ENCODE results near the gene TMEM163. TPM values are rescaled to one million over a fixed set of nuclear protein-coding genes. Genes with fewer than 3 reads are reported as not detected.

The TMEM163 gene
- total and polyA plus RNA-seq, 2 experiments from 2014 or later, result 1.1 TPM

GRCh38 chr2:134457765-134458472, 260.9 kb downstream of the TMEM163 start:
- no peak for DNase-seq (ENCODE audit: low spot score)
- no peaks in the 10 kb centered on the region for H3K9me3 ChIP-seq (ENCODE audit: low read depth)
- H3K79me2 ChIP-seq, result no peaks in the 10 kb centered on the region
- WGBS (ENCODE audit: low lambda C conversion rate, missing lambda C conversion rate), result 92% methylated on average over 18 of the region's 18 CpGs
- no peak overlapping the region for H3K27ac ChIP-seq
- H3K27me3 ChIP-seq, result no peaks in the 10 kb centered on the region
- H3K4me2 ChIP-seq, result no peak overlapping the region
- no peak overlapping the region for H3K4me3 ChIP-seq
- no peaks in the 10 kb centered on the region for H3K9me2 ChIP-seq (replicated peaks; ENCODE audit: insufficient read depth)
- no peaks in the 10 kb centered on the region for H3K36me3 ChIP-seq (replicated peaks; ENCODE audit: insufficient read depth, low read depth)
- H2AFZ ChIP-seq, result no peak overlapping the region
- no peak for TF ChIP-seq CTCF (IDR thresholded peaks at IDR 0.05; ENCODE audit: poor library complexity)
- no peaks in the 10 kb centered on the region for H3K4me1 ChIP-seq (ENCODE audit: insufficient read depth)
- H4K20me1 ChIP-seq (ENCODE audit: insufficient read depth, poor library complexity, severe bottlenecking), result no peaks in the 10 kb centered on the region

GRCh38 chr2:134457353-134457752, 261.4 kb downstream of the TMEM163 start:
- H3K79me2 ChIP-seq, result no peaks in the 10 kb centered on the region
- no peak overlapping the region for H3K4me2 ChIP-seq
- DNase-seq (ENCODE audit: low spot score), result no peak
- no peaks in the 10 kb centered on the region for H3K27me3 ChIP-seq
- H3K36me3 ChIP-seq (replicated peaks; ENCODE audit: insufficient read depth, low read depth), result no peaks in the 10 kb centered on the region
- H3K4me1 ChIP-seq (ENCODE audit: insufficient read depth), result no peaks in the 10 kb centered on the region
- H3K27ac ChIP-seq, result no peak overlapping the region
- WGBS (ENCODE audit: low lambda C conversion rate, missing lambda C conversion rate), result 98% methylated on average over 7 of the region's 7 CpGs
- no peaks in the 10 kb centered on the region for H3K9me3 ChIP-seq (ENCODE audit: low read depth)
- no peak overlapping the region for H3K4me3 ChIP-seq
- TF ChIP-seq CTCF (IDR thresholded peaks at IDR 0.05; ENCODE audit: poor library complexity) (no peak), EZH2phosphoT487 (IDR thresholded peaks at IDR 0.05; ENCODE audit: low read depth, severe bottlenecking, unreplicated experiment) (no peak), EZH2 (IDR thresholded peaks at IDR 0.05; ENCODE audit: borderline replicate concordance) (no peak)
- no peaks in the 10 kb centered on the region for H4K20me1 ChIP-seq (ENCODE audit: insufficient read depth, poor library complexity, severe bottlenecking)
- H2AFZ ChIP-seq, result no peak overlapping the region
- H3K9me2 ChIP-seq (replicated peaks; ENCODE audit: insufficient read depth), result no peaks in the 10 kb centered on the region

- H2AFZ ChIP-seq, result no peak overlapping the region
- no peak overlapping the region for H3K27ac ChIP-seq
- TF ChIP-seq EZH2phosphoT487 (IDR thresholded peaks at IDR 0.05; ENCODE audit: low read depth, severe bottlenecking, unreplicated experiment) (no peak), CTCF (IDR thresholded peaks at IDR 0.05; ENCODE audit: poor library complexity) (no peak), EZH2 (IDR thresholded peaks at IDR 0.05; ENCODE audit: borderline replicate concordance) (no peak)
- WGBS (ENCODE audit: low lambda C conversion rate, missing lambda C conversion rate), result 92% methylated on average over 10 of the region's 10 CpGs
- H3K4me1 ChIP-seq (ENCODE audit: insufficient read depth), result no peaks in the 10 kb centered on the region
- no peaks in the 10 kb centered on the region for H3K9me2 ChIP-seq (replicated peaks; ENCODE audit: insufficient read depth)
- H3K79me2 ChIP-seq, result no peaks in the 10 kb centered on the region
- H3K9me3 ChIP-seq (ENCODE audit: low read depth), result no peaks in the 10 kb centered on the region
- no peaks in the 10 kb centered on the region for H3K36me3 ChIP-seq (replicated peaks; ENCODE audit: insufficient read depth, low read depth)
- H3K4me2 ChIP-seq, result no peak overlapping the region
- H3K27me3 ChIP-seq, result no peaks in the 10 kb centered on the region
- H3K4me3 ChIP-seq, result no peak overlapping the region
- no peak for DNase-seq (ENCODE audit: low spot score)
- no peaks in the 10 kb centered on the region for H4K20me1 ChIP-seq (ENCODE audit: insufficient read depth, poor library complexity, severe bottlenecking)
Measured at GRCh38 chr2:134455426-134455825, 263.4 kb downstream of the TMEM163 start.

All from hepatocyte (in vitro differentiated cells).